ENCODE data around the gene NIBAN1. TPM values are rescaled to one million over a fixed set of nuclear protein-coding genes. Genes with fewer than 3 reads are reported as not detected.
A peak's percentile ranks its signal among the peaks of the same experiment; 100 is the strongest.

NIBAN1 gene
- total RNA-seq, 4 donors from 2014 or later: 13.4 to 23.9 (median 18.2) TPM

- H3K36me3 ChIP-seq: no peaks in the 10 kb centered on the region
- no peak overlapping the region for H3K27ac ChIP-seq
- peak; percentile 82 to 89 for DNase-seq (ENCODE audit: low spot score in 2 of 2)
- 50% methylated on average over 14 of the region's 14 CpGs for WGBS
- H3K27me3 ChIP-seq: no peaks in the 10 kb centered on the region
- no peak overlapping the region for H3K4me3 ChIP-seq
- TF ChIP-seq CTCF (IDR thresholded peaks at IDR 0.05) (peak; percentile 78 to 92), POLR2A (IDR thresholded peaks at IDR 0.05) (no peak)
- peaks cover 6% of the 10 kb centered on the region for H3K4me1 ChIP-seq
- no peaks in the 10 kb centered on the region for H3K9me3 ChIP-seq
These were observed 8.0 kb upstream of the NIBAN1 start for GRCh38 chr1:184982002-184982954.

GRCh38 chr1:184980726-184981125 lies 6.4 kb upstream of the NIBAN1 start:
- DNase-seq (ENCODE audit: low spot score in 2 of 2): no peak
- Histone ChIP-seq H3K4me1 (peaks cover 6% of the 10 kb centered on the region), H3K27ac (no peak overlapping the region), H3K9me3 (no peaks in the 10 kb centered on the region), H3K36me3 (no peaks in the 10 kb centered on the region), H3K4me3 (no peak overlapping the region), H3K27me3 (no peaks in the 10 kb centered on the region)
- 96% methylated on average over 1 of the region's 1 CpG for WGBS
- TF ChIP-seq EP300 (IDR thresholded peaks at IDR 0.05): no peak
- no peak for TF ChIP-seq POLR2A (IDR thresholded peaks at IDR 0.05)
- no peak for TF ChIP-seq CTCF (IDR thresholded peaks at IDR 0.05)
- TF ChIP-seq POLR2AphosphoS5 (IDR thresholded peaks at IDR 0.05): no peak

GRCh38 chr1:184975208-184975870 lies 1.0 kb upstream of the NIBAN1 start:
- Histone ChIP-seq H3K4me1 (peaks cover 20% of the 10 kb centered on the region), H3K36me3 (no peaks in the 10 kb centered on the region), H3K27me3 (no peaks in the 10 kb centered on the region), H3K4me3 (no peak overlapping the region), H3K9me3 (no peaks in the 10 kb centered on the region), H3K27ac (no peak overlapping the region)
- WGBS: 85% methylated on average over 6 of the region's 6 CpGs
- no peak for TF ChIP-seq CTCF (IDR thresholded peaks at IDR 0.05)
- no peak for TF ChIP-seq EP300 (IDR thresholded peaks at IDR 0.05)
- TF ChIP-seq POLR2AphosphoS5 (IDR thresholded peaks at IDR 0.05): no peak
- TF ChIP-seq POLR2A (IDR thresholded peaks at IDR 0.05): no peak
- no peak for DNase-seq (ENCODE audit: low spot score in 2 of 2)

GRCh38 chr1:184974837-184975115 lies 468 bp upstream of the NIBAN1 start:
- H3K9me3 ChIP-seq: no peaks in the 10 kb centered on the region
- no peaks in the 10 kb centered on the region for H3K27me3 ChIP-seq
- H3K36me3 ChIP-seq: no peaks in the 10 kb centered on the region
- 71% methylated on average over 4 of the region's 4 CpGs for WGBS
- no peak for DNase-seq (ENCODE audit: low spot score in 2 of 2)
- H3K27ac ChIP-seq: peak overlapping the region; percentile 82
- TF ChIP-seq POLR2AphosphoS5 (IDR thresholded peaks at IDR 0.05) (no peak), EP300 (IDR thresholded peaks at IDR 0.05) (no peak), POLR2A (IDR thresholded peaks at IDR 0.05) (no peak), CTCF (IDR thresholded peaks at IDR 0.05) (no peak)
- peaks cover 20% of the 10 kb centered on the region for H3K4me1 ChIP-seq
- H3K4me3 ChIP-seq: peak overlapping the region; percentile 85

Data from suprapubic skin (tissue), 4 donors.